Activated naive CD4-positive, alpha-beta T cell treated with anti-CD3 and anti-CD28 coated beads, Interleukin-2, amount 50 U/mL, for 24 hours (primary cell): ENCODE data around the gene KDM4B.

Experiments
- H3K27ac Mint-ChIP-seq: one replicate; pipeline ENCODE4 v1.8.0; 2021; ENCODE audit warnings: mild to moderate bottlenecking, mixed read lengths
- H3K27me3 Mint-ChIP-seq: one replicate; pipeline ENCODE4 v1.8.0; 2021; ENCODE audit warnings: mixed read lengths
- H3K36me3 Mint-ChIP-seq: one replicate; pipeline ENCODE4 v1.8.0; 2021; ENCODE audit warnings: mixed read lengths
- H3K4me1 Mint-ChIP-seq: one replicate; pipeline ENCODE4 v1.8.0; 2021; ENCODE audit warnings: mixed read lengths
- H3K4me3 Mint-ChIP-seq: one replicate; pipeline ENCODE4 v1.8.0; 2021; ENCODE audit warnings: mild to moderate bottlenecking, mixed read lengths
- H3K9me3 Mint-ChIP-seq: one replicate; pipeline ENCODE4 v1.8.0; 2021; ENCODE audit warnings: mixed read lengths

KDM4B gene

DNA sequence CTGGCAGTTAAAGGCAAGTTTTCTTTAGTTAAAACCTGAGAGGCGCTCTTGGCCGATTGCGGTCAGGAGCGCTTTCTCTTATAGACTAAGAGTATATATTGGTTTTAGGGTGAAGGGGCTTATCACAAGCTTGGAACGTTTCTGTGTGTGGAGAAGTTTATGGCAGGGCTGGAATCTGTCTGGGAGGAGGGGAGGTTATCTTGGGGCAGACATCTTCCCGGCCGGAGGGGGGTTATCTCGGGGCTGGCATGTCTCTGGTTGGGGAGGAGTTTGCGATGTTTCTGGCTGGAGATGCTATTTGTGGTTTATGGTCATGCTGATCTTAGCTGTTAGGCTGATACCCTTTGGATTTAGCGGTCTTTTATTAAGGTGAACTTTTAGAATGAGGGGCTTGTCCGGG lies 18.3 kb downstream of the KDM4B start:
- peaks cover 16% of the 10 kb centered on the region for H3K4me1 Mint-ChIP-seq
- no peaks in the 10 kb centered on the region for H3K27me3 Mint-ChIP-seq
- H3K36me3 Mint-ChIP-seq, result peaks cover 6% of the 10 kb centered on the region
- no peak overlapping the region for H3K27ac Mint-ChIP-seq
- H3K4me3 Mint-ChIP-seq, result no peak overlapping the region
- H3K9me3 Mint-ChIP-seq, result no peaks in the 10 kb centered on the region

DNA sequence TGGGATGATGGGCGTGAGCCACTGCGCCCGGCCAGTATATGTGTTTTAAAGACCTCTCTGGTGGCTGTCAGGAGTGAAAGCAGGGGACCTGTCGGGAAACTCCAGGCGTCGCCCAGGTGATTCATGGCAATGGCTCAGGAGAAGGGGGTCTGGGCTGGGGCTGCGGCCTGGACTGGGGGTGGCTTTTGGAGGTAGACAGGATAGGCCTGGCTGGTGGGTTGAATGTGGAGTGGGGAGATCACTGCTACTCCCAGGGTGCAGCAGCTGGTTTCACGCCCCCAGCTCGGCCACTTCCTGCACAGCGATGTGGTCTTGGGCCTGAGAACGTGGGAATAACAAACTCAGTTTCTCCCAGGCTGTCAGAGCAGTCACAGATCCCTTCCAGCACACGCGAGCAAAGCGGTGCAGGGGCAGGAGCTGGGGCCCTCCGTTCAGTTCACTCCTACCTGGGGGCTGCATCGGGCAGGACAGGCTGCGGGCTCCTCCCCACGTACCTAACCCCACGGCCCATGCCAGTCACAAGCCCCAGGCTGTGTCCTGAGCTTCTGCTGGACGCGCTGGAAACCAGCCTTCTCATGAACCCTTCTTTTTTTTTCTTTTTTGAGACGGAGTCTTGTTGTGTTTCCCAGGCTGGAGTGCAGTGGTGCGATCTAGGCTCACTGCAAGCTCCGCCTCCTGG lies 18.9 kb downstream of the KDM4B start:
- Mint-ChIP-seq H3K4me3 (no peak overlapping the region), H3K4me1 (peaks cover 16% of the 10 kb centered on the region), H3K27me3 (no peaks in the 10 kb centered on the region), H3K36me3 (peaks cover 11% of the 10 kb centered on the region), H3K9me3 (no peaks in the 10 kb centered on the region), H3K27ac (no peak overlapping the region)

DNA sequence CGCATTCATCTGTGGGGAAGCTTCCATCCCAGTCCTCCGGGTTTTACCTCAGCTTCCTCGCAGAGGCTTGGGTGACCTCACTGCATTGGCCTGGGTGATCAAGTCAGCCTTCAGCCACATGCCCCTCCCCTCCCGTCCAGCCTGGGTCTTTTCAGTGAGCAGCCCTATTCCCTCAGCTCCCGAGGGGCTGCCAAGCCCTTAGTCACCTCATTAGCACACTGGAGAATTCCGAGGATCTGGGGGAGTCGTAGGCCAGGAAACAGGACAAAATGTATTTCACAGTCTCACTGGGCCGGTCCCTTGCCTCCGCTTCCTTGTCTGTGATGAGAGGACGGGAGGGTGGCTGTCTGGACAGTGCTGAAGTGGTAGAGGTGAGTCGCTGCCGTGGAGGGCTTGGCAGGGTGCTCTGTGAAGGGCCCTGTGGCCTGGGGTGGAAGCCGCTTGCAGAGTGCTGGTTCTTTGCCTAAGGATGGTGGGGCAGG lies 19.9 kb downstream of the KDM4B start:
- Mint-ChIP-seq H3K27me3 (no peaks in the 10 kb centered on the region), H3K4me1 (peaks cover 22% of the 10 kb centered on the region), H3K4me3 (no peak overlapping the region), H3K9me3 (no peaks in the 10 kb centered on the region), H3K27ac (no peak overlapping the region), H3K36me3 (peaks cover 15% of the 10 kb centered on the region)

DNA sequence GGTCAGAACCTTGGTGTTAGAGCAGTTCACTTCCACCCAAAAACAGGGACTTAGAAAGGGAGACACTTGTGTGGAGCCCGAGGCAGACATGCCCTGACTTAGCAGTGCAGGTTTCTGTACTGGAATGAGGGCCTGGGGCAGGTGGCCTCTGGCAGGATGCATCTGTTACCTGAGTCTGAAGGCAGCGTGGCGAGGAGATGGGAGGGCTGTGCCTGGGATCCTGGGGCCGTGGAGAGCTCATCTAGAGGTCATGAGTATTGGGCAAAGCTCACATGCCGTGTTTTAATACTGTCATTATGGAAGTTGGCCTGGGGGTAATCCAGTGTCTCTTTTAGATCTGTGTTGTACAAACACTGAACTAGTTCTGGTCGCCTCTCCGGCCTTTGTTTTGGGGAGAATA lies 21.4 kb downstream of the KDM4B start:
- H3K27ac Mint-ChIP-seq, result no peak overlapping the region

DNA sequence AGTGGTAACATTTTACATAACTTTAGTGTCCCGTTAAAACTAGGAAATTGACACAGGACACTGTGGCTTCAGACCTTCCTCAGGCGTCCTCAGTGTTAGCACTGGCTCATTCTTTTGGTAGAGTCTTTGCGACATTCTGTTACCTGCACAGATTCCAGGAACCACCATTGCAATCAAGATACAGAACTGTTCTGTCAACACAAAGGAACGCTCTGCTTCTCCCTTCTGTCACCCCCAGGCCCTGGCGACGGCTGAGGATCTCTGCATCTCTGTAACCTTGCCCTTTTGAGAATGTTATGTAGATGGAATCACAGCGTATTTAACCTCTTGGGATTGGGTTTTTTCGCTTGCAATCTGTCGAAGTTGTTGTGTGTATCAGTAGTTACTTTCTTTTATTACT lies 22.6 kb downstream of the KDM4B start:
- peaks cover 22% of the 10 kb centered on the region for H3K4me1 Mint-ChIP-seq
- no peaks in the 10 kb centered on the region for H3K9me3 Mint-ChIP-seq
- H3K4me3 Mint-ChIP-seq, result no peak overlapping the region
- no peaks in the 10 kb centered on the region for H3K27me3 Mint-ChIP-seq
- H3K27ac Mint-ChIP-seq, result no peak overlapping the region
- peaks cover 15% of the 10 kb centered on the region for H3K36me3 Mint-ChIP-seq

More for the DNA sequence above, 21.4 kb downstream of the KDM4B start:
- peaks cover 24% of the 10 kb centered on the region for H3K4me1 Mint-ChIP-seq
- no peaks in the 10 kb centered on the region for H3K9me3 Mint-ChIP-seq
- no peak overlapping the region for H3K4me3 Mint-ChIP-seq
- no peaks in the 10 kb centered on the region for H3K27me3 Mint-ChIP-seq
- H3K36me3 Mint-ChIP-seq, result peaks cover 15% of the 10 kb centered on the region

DNA sequence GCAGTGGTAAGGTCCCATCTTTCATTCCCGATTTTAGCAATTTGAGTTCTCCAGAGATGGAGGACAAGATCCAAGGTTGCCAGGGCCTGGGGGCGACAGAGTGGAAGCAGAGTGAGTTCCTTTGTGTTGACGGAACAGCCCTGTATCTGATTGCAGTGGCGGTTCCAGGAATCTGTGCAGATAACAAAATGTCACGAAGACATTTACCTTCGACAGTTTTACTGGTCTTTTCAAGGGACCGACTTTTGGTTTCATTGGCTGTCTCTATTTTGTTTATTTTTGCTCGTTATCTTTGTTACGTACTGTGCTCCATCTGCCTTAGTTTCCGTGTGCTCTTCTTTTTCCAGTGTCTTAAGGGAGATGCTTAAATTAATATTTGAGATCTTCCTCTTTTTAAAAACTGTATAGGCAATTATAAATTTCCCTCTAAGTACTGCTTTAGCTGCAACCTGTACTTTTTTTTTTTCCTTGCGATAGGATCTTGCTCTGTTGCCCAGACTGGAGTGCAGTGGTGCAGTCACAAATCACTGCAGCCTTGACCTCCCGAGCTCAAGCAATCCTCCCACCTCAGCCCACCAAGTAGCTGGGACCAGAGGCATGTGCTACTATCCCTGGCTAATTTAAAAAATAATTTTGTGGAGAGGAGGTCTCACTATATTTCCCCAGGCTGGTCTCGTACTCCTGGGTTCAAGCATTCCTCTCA lies 23.2 kb downstream of the KDM4B start:
- Mint-ChIP-seq H3K4me3 (no peak overlapping the region), H3K4me1 (peaks cover 22% of the 10 kb centered on the region), H3K9me3 (no peaks in the 10 kb centered on the region), H3K36me3 (peaks cover 15% of the 10 kb centered on the region), H3K27me3 (no peaks in the 10 kb centered on the region), H3K27ac (no peak overlapping the region)

DNA sequence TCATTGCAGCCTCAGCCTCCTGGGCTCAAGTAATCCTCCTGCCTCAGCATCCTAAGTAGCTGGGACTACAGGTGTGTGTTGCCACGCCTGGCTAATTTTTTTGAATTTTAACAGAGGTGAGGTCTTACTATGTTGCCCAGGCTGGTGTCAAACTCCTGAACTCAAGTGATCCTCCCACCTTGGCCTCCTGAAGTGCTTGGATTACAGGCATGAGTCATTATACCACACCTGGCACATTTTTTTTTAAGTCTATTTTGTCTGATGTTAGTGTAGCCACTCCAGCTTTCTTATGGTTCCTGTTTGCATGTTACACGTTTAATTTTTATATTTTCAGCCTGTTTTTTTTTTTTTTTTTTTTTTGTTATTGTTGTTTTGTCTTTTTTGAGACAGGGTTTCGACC lies 24.8 kb downstream of the KDM4B start:
- peaks cover 23% of the 10 kb centered on the region for H3K4me1 Mint-ChIP-seq
- H3K36me3 Mint-ChIP-seq, result peaks cover 15% of the 10 kb centered on the region
- H3K4me3 Mint-ChIP-seq, result no peak overlapping the region
- H3K27ac Mint-ChIP-seq, result no peak overlapping the region
- H3K27me3 Mint-ChIP-seq, result no peaks in the 10 kb centered on the region
- no peaks in the 10 kb centered on the region for H3K9me3 Mint-ChIP-seq

GRCh38 chr19:4996701-4997100 lies 27.8 kb downstream of the KDM4B start:
- no peak overlapping the region for H3K4me3 Mint-ChIP-seq

GRCh38 chr19:4997297-4997696 lies 28.4 kb downstream of the KDM4B start:
- H3K4me3 Mint-ChIP-seq, result no peak overlapping the region
- H3K4me1 Mint-ChIP-seq, result peaks cover 35% of the 10 kb centered on the region
- peaks cover 9% of the 10 kb centered on the region for H3K36me3 Mint-ChIP-seq
- no peaks in the 10 kb centered on the region for H3K27me3 Mint-ChIP-seq
- H3K27ac Mint-ChIP-seq, result no peak overlapping the region
- no peaks in the 10 kb centered on the region for H3K9me3 Mint-ChIP-seq

More at GRCh38 chr19:4996701-4997100, 27.8 kb downstream of the KDM4B start:
- Mint-ChIP-seq H3K27ac (no peak overlapping the region), H3K4me1 (peaks cover 32% of the 10 kb centered on the region), H3K9me3 (no peaks in the 10 kb centered on the region), H3K36me3 (peaks cover 12% of the 10 kb centered on the region), H3K27me3 (no peaks in the 10 kb centered on the region)

GRCh38 chr19:5000120-5000611 lies 31.3 kb downstream of the KDM4B start:
- no peak overlapping the region for H3K4me3 Mint-ChIP-seq
- H3K36me3 Mint-ChIP-seq, result no peaks in the 10 kb centered on the region
- no peak overlapping the region for H3K27ac Mint-ChIP-seq
- H3K4me1 Mint-ChIP-seq, result peaks cover 26% of the 10 kb centered on the region
- H3K27me3 Mint-ChIP-seq, result no peaks in the 10 kb centered on the region
- no peaks in the 10 kb centered on the region for H3K9me3 Mint-ChIP-seq

GRCh38 chr19:5001615-5002014 lies 32.7 kb downstream of the KDM4B start:
- Mint-ChIP-seq H3K4me3 (no peak overlapping the region), H3K27me3 (no peaks in the 10 kb centered on the region), H3K27ac (no peak overlapping the region), H3K4me1 (peaks cover 26% of the 10 kb centered on the region), H3K9me3 (no peaks in the 10 kb centered on the region), H3K36me3 (no peaks in the 10 kb centered on the region)

DNA sequence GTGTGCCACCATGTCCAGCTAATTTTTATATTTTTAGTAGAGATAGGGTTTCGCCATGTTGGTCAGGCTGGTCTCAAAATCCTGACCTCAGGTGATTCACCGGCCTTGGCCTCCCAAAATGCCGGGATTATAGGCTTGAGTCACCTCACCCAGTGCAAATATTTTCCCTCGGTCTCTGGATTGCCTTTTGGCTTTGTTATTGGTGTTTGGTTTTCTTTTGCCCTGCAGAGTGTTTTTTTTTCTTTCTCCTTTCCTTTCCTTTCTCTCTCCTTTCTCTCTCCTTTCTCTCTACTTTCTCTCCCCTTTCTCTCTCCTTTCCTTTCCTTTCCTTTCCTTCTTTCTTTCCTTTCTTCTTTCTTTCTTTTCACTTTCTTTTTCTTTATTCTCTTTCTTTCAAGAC lies 33.2 kb downstream of the KDM4B start:
- no peaks in the 10 kb centered on the region for H3K9me3 Mint-ChIP-seq
- H3K36me3 Mint-ChIP-seq, result peaks cover under 1% of the 10 kb centered on the region
- H3K4me3 Mint-ChIP-seq, result no peak overlapping the region
- H3K4me1 Mint-ChIP-seq, result peaks cover 26% of the 10 kb centered on the region
- no peak overlapping the region for H3K27ac Mint-ChIP-seq
- no peaks in the 10 kb centered on the region for H3K27me3 Mint-ChIP-seq

GRCh38 chr19:5003781-5004180 lies 34.9 kb downstream of the KDM4B start:
- H3K9me3 Mint-ChIP-seq, result no peaks in the 10 kb centered on the region
- H3K36me3 Mint-ChIP-seq, result peaks cover 10% of the 10 kb centered on the region
- no peak overlapping the region for H3K4me3 Mint-ChIP-seq
- no peak overlapping the region for H3K27ac Mint-ChIP-seq
- H3K27me3 Mint-ChIP-seq, result no peaks in the 10 kb centered on the region
- peaks cover 21% of the 10 kb centered on the region for H3K4me1 Mint-ChIP-seq

GRCh38 chr19:5005096-5005495 lies 36.2 kb downstream of the KDM4B start:
- Mint-ChIP-seq H3K9me3 (no peaks in the 10 kb centered on the region), H3K4me3 (no peak overlapping the region), H3K36me3 (peaks cover 10% of the 10 kb centered on the region), H3K4me1 (peaks cover 21% of the 10 kb centered on the region), H3K27me3 (no peaks in the 10 kb centered on the region), H3K27ac (no peak overlapping the region)

DNA sequence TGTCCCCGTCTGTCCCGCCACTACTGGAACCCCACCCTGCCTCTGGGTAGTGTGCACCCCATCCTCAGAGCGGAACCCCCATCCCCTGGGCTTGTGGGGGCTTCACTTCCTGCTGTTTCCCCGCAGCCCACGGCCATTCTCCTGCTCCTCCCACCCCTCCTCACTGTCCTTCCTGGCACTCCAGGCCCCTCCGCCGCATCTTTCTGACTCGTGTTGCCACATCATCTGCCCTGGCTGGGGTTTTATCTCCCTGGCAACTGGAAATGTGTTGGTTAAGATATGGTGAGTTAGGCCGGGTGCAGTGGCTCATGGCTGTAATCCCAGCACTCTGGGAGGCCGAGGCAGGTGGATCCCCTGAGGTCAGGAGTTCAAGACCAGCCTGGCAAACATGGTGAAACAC lies 37.3 kb downstream of the KDM4B start:
- H3K4me1 Mint-ChIP-seq, result peaks cover 17% of the 10 kb centered on the region
- H3K4me3 Mint-ChIP-seq, result no peak overlapping the region
- H3K36me3 Mint-ChIP-seq, result peaks cover 10% of the 10 kb centered on the region
- no peaks in the 10 kb centered on the region for H3K27me3 Mint-ChIP-seq
- no peaks in the 10 kb centered on the region for H3K9me3 Mint-ChIP-seq
- no peak overlapping the region for H3K27ac Mint-ChIP-seq

GRCh38 chr19:5006821-5007220 lies 37.9 kb downstream of the KDM4B start:
- Mint-ChIP-seq H3K27ac (no peak overlapping the region), H3K4me3 (no peak overlapping the region), H3K27me3 (no peaks in the 10 kb centered on the region), H3K4me1 (peaks cover 12% of the 10 kb centered on the region), H3K36me3 (peaks cover 10% of the 10 kb centered on the region), H3K9me3 (no peaks in the 10 kb centered on the region)
